Measurements from ENCODE around the gene PPP1R36.

GRCh38 chr14:64504897-64505794 is 44.6 kb upstream of the PPP1R36 start:
- TF ChIP-seq CTCF (IDR thresholded peaks at IDR 0.05) (no peak), ZFX (IDR thresholded peaks at IDR 0.05; ENCODE audit: borderline replicate concordance) (no peak)
